HL-60/S4 treated with retinoic acid at 250 ng/mL for 4 days and 3 days (cell line): ENCODE measurements around the gene SHROOM2.
"Not testable (repeated sequence)": the region's sequence is repeated elsewhere in the genome, so short reads cannot be mapped to it uniquely, and the experiment has no call there.

Source experiments
- in situ Hi-C: fragments of 300-500 bp; cut with MboI; formaldehyde crosslinking; loops from 2 replicates; pipeline ENCODE4 v1.7.0; 2022; ENCODE audit warnings: low sequenced_read_pairs

Gene SHROOM2

DNA sequence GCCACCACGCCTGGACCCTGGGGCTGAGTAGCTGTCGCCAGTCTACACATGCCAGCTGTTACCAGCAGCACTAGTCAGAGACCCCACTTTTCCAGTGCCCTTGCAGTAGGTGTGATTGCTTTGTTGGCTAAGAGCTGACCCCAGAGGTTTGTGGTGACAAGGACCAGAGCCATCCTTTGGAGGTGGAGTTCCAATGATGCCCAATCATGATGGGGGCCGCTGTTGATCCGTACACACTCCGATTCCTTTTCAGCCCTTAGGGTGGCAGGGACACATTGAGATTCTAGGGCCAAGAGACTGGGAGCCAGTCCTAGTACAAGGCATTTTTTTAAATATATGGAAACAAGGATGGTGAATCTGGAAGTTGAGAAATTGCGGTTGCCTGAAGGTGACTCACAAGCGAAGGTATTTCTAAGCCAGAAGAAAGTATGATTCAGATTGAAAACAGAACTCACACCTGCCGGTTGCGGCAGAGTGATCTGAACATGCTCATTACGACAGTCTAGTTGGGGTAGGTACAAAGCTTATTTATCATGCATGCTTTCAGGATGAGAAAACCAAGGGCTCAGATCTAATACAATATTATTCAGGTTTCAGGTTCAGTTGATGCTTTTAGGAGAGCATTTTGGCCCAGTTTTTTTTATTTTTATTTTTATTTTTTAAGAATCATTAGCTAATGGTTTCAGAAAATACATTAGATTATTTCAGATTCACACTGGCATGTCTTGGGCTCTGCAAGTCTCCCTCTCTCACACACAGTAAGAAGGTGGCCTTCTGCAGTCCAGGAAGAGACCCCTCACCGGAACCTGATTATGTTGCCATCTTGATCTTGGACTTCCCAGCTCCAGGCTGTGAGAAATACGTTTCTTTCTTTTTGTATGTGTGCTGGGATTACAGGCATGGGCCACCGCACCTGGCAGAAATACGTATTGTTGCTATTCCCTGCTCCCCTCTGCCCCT is 43.4 kb downstream of the SHROOM2 start:
- in situ Hi-C loops, result no loop called here

GRCh38 chrX:9832811-9833210 is 46.6 kb downstream of the SHROOM2 start:
- in situ Hi-C loops, result no loop called here

DNA sequence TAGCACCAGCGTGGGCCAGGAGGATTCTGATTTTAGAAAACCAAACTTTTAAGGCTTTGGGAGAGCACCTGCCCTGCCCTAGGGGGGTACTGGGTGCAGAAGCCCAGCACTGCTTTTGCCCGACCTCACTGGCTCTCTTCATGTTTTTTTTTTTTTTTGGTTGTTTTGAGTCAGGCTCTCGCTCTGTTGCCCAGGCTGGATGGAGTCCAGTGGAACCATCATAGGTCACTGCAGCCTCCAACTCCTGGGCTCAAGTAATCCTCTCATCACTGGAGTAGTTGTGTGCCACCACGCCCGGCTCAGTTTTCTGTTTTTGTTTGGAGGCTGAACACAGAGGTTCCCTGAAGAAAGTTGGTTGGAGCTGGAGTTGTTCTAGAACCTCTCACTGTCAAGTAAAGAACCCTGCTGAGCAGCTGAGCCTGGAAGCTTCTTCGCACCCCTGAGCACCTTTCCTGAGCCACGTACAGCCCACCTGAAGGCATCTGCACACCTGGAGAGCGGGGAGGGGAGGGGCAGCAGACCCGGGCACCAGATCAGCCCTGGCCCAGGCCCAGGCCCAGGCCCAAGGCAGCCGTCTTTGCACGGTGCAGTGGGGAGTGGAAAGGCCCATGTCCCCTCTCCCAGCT is 49.5 kb downstream of the SHROOM2 start:
- in situ Hi-C loops, result no loop called here

DNA sequence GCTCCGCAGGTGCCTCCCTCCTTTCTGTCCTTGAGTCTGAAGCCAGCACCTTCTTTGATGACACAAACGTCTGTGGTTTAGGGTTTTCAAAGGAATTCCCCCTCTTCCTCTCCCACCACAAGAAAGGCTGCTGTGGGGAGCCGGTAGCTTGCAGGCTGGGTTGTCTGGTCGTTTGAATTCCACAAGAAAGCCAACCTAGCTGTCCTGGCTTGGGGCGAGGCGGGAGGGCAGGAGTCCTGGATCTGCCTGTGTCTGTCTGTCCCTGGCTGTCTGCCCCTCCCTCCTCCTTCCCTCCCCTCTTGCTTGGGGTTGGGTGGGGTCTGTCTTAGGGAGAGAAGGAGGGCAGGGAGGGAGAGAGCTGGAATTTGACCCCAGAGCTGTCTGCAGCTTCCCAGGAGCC is 56.3 kb downstream of the SHROOM2 start:
- in situ Hi-C loops, result no loop called here

DNA sequence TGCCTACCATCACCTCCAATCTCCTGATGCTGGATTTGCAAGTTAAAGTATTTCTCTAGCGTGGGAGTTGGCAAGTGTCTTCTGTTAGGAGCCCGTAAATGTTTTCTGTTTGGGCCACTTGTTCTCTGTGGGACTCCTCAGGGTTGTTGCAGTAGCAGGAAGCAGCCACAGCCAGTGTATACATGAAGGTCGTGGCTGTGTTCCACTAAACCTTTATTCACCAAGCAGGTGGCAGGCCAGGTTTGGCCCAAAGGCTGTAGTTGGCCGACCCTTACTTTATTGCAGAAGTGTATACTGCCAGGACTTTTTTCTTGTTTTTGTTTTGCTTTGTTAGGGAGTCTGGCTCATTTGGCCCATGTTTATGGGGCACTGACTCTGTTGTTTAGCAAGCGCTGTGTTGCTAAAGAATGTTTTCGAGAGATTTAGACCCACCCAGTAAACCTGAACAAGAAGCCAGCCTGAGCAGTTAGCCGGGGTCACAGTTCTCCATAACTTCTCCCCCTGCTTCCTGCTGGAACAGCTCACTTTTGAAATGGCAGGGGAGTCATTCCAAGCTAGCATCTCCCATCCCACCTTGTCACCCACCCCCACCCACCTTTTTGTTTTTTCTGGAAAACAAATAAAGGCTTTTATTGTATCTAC is 58.8 kb downstream of the SHROOM2 start:
- in situ Hi-C loops, result no loop called here

DNA sequence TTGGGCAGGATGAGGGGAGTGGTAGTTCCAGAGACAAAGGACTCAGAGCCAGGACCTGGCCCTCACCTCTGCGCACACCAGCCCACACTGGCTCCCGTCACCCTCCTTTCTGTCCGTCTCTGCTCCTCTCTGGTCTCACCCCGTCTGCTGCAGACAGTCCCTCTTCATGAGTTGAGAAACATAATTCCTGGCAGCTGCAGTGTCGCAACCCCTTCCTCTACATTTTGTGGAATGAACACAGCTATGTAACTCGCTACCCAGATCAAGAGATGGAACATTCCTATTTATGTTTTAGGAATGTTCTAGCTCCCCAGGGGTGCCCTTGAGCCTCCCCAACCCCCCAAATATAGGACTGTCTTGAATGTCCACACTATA is 59.3 kb downstream of the SHROOM2 start:
- in situ Hi-C loops, result no loop called here

DNA sequence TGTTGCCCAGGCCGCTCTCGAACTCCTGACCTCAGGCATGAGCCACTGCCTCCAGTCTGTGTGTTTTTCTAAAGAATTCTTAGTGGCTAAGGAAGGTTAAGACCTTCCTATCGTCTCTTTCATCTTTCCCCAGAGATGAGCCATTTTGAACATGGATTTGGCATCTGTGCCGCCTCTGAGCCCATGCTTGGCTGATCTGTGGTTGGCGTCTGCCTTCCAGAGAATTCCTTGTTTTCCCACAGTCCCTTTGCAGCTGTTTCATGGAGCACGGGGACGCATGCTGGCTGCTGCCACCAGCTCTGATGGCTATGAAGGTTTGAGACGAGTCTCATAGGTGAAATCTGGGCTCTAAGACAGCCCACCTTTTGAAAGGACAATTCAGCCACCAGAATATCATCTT is 60.4 kb downstream of the SHROOM2 start:
- in situ Hi-C loops, result no loop called here

DNA sequence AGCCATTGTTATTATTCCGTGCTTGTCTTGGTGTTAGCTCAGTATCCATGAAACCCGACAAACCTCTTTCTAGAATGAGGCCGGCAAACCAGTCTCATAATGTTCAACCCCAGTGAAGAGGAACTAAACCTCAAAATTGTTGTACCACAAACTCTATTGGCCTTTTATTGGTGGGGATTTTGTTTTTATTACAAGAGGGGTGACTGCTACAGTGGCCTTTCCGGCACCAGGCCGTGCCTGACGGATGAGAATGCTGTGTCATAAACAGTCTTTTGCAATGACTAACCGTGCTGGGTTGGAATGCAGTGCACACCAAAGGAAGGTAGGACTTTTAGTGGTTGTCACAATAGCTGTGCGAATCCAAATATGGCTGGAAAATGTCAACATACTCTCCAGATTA is 60.8 kb downstream of the SHROOM2 start:
- in situ Hi-C loops, result no loop called here

DNA sequence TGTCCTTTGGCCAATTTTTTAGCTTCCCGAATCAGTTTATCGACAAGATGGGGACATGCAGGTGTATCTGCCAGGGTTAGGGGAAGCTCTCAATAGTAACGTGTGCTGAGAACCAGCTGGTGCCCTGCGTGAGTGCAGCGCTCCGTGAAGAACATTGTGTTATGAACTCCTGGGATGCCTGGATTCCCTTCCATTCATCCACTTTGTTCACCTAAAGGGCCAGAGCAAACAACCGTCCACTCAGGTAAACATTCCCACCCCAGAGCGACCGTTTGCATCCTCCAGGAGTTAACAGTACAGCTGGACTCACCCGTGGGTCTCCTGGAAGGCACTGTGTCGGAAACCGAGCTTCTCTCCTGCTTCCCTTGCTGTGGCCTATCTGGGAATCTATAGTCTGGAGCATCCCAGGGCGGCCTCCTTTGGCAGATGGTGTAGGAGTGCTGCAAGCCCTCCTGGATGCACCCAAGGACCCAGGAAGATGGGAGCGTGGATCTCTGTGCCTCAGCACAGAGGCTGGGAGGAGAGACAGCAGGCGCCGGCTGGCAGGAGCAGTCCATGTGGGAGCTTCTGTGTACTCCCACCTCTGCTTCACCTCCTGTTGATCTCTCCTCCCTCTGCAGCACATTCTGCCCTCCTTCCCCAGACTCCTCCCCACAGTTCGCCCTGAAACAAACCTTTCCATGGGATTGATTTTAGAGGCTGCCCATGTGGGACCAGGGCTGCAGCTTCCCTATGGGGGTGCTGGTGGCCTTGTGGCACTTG is 62.7 kb downstream of the SHROOM2 start:
- in situ Hi-C loops, result no loop called here

DNA sequence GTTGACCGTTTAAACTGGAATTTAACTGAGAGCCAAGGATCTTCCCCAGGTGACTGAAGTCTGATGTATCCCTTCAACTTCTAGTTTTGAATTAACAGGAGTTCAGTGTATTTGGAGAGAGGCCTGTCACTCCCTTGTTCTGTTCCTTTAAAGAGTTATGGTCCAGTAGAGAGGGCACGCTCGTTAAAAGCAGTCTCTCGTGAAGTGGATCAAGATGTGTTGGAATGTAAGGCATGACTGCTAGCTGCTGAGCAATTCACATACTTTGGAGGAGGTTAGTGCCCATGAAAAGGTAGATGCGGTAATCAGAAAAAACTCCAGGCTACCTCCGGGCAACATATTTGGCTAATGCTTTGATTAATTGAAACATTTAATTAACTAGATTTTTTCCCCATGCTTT is 65.7 kb downstream of the SHROOM2 start:
- in situ Hi-C loops, result no loop called here

DNA sequence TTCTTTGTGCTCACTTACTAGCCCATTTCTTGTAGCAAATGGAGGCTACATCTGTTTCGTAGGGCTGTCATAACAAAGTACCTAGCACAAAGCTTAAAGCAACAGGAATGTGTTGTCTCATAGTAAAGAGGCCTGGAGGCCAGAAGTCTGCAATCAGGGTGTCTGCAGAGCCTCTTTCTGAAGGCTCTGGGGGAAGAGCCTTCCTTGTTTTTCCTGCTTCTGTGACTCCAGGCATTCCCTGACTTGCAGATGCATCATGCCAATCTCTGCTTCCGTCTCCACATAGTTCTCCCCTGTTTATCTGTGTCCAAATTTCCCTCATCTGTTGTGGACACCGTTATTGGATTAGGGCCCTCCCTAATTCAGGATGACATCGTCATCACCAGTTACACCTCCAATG is 67.1 kb downstream of the SHROOM2 start:
- in situ Hi-C loops, result no loop called here

DNA sequence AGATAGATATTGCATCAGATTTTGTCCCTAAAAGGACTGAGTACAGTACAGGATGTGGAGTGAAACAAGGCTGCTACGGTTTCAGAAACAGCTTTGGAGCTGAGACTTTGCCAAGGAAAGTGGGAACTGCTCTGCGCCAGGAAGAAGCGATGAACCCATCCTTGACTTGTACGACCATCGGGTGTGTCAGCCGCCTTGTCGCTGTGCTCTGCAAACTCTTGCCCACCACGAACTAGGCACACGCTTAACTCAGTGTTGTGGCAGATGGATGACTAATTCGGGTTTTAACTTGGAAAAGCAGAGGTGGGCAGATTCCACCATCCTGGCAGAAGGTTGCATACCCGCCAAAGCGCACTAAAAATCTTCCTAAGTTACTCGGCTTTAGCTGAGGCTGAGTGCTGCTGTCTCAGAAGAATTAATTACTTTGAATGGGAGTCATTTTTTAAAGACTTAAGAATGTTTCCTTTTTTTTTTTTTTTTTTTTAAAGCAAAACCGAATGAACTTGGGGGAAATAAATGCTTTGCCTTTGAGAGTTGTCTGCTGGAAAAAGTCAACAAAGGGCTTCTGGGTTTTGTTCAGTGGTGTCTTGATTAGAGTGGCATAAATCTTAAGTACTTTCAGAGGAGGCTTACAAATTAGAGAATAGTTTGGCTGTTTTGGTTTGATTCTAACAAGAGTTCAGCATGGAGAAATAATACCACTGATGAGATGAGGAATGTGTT is 69.5 kb downstream of the SHROOM2 start:
- in situ Hi-C loops, result no loop called here

DNA sequence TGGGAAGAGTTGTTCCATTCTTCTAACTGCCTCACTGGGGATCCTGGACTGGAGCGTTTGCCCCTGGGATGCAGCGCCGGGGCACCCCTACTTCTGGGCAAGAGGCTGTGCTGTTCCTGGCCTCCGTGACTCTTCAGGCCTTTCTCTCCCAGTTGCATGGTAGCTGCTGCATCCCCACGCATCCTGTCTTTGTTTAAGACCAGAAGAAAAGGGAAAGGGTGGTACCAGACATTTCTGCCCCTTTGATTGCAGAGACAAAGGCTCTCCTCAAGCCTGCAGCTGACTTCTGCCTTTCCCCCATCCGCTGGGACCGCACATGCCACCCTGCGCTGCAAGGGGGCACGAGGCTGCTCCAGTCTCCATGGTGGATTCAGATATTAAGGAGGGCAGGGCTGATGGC is 70.4 kb downstream of the SHROOM2 start:
- in situ Hi-C loops, result no loop called here

DNA sequence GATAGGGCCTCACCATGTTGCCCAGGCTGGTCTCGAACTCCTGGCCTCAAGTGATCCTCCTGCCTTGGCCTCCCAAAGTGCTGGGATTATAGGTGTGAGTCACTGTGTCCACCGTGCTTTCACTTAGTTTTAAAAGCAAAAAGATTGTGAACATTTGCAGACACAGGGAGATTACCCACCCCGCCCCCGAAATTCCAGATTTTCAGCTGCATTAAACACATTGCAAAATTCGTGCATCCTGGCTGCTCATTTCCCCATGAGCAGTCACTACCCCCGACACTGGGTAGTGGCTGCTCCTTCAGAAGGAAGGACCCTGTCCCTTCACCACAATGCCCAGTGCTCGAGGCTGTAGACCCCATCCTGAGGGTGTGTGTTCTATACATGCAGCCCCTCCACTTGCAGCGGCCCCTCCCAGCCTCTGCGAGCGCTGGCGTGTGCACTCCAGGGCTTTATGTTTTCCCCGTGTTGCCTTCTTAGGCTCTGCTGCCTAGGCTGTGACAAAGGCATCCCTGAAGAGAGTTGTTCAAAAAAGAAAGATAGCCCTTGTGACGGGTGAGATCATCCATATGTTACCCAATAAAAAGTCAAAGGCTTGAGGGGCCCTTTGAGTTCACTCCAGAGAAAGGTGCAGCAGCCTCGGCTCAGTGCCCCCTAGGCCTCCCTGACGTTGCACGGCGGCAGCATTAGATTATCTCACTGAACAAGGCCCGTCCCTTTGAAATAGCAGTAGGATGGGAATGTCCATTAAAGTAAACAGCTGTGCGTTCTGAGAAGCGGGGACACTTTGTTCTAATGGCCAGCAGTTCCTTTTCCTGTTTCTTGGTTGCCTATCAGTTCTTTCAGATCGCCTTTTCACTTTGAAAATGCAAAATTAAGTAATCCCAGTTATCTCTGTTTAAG is 71.6 kb downstream of the SHROOM2 start:
- in situ Hi-C loops, result no loop called here

DNA sequence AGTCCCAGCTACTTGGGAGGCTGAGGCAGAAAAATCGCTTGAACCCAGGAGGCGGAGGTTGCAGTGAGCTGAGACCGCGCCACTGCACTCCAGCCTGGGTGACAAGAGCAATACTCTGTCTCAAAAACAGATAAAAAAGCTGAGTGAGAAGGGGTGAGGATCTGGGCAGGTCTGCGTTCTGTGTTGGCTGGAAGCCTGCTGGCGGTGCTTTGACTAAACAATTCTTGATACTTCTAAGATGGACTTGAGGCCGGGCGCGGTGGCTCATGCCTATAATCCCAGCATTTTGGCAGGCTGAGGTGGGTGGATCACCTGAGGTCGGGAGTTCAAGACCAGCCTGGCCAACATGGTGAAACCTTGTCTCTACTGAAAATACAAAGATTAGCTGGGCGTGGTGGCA is 72.5 kb downstream of the SHROOM2 start:
- in situ Hi-C loops, result not testable (repeated sequence)

- in situ Hi-C loops, result no loop called here
Measured at GRCh38 chrX:9859711-9860555, 73.7 kb downstream of the SHROOM2 start.

- in situ Hi-C loops, result no loop called here
Measured at GRCh38 chrX:9860826-9861225, 74.6 kb downstream of the SHROOM2 start.

DNA sequence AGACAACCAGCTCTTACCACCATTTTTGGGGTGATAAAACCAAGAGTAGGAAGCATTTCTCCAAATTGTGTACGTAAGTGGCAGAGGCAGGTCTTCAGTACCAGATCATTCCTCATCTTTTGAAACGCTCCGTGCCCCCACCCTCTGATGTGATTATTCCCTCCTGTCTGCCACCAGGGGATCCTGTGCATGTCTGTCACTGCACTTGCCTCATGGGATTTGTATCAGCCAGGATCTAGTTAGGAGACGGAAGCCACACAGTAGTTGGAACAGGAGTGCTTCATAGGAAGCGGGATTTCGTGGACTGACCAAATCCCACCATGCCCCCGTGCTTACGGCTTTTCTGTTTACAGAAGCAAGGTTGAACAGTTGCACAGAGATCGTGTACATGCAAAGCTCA is 75.5 kb downstream of the SHROOM2 start:
- in situ Hi-C loops, result no loop called here

- in situ Hi-C loops, result no loop called here
Measured at GRCh38 chrX:9862525-9862924, 76.3 kb downstream of the SHROOM2 start.
